H9 (cell line): Measurements from ENCODE around the gene DHX30. TPM values are rescaled to one million over a fixed set of nuclear protein-coding genes. Genes with fewer than 3 reads are reported as not detected.

Source experiments
- DNase-seq: peaks from one replicate; pipeline ENCODE4 v3.0.0-alpha.2; 2017
- H2AFZ ChIP-seq: one replicate; pipeline ENCODE4 v1.6.1; 2013; ENCODE audit warnings: mild to moderate bottlenecking, low read length, control low read depth, moderate library complexity
- H2AK5ac ChIP-seq: 2 replicates; pipeline ENCODE4 v1.6.1; 2013; ENCODE audit warnings: low read length, control low read depth, mixed read lengths; ENCODE audit not compliant: insufficient read length
- H2BK120ac ChIP-seq: one replicate; pipeline ENCODE4 v1.6.1; 2013; ENCODE audit warnings: low read depth, mild to moderate bottlenecking, low read length, control low read depth, inconsistent platforms; ENCODE audit not compliant: poor library complexity, severe bottlenecking
- H2BK12ac ChIP-seq: 2 replicates; pipeline ENCODE4 v1.6.1; 2013; ENCODE audit warnings: low read length, control low read depth, mixed read lengths, low read depth; ENCODE audit not compliant: insufficient read length
- H2BK15ac ChIP-seq: 2 replicates; pipeline ENCODE4 v1.6.1; 2013; ENCODE audit warnings: low read depth, low read length, control low read depth
- H2BK20ac ChIP-seq: one replicate; pipeline ENCODE4 v1.6.1; 2013; ENCODE audit warnings: low read depth, mild to moderate bottlenecking, low read length, control low read depth, inconsistent platforms; ENCODE audit not compliant: poor library complexity, severe bottlenecking
- H2BK5ac ChIP-seq: 2 replicates; pipeline ENCODE4 v1.6.1; 2013; ENCODE audit warnings: low read length, control low read depth, mixed read lengths; ENCODE audit not compliant: insufficient read length
- H3K14ac ChIP-seq: 2 replicates; pipeline ENCODE4 v1.6.1; 2013; ENCODE audit warnings: low read length, control low read depth; ENCODE audit not compliant: insufficient read depth
- H3K18ac ChIP-seq: 2 replicates; pipeline ENCODE4 v1.6.1; 2013; ENCODE audit warnings: low read depth, mild to moderate bottlenecking, mixed read lengths, low read length, control low read depth; ENCODE audit not compliant: insufficient read length
- H3K23ac ChIP-seq: 2 replicates; pipeline ENCODE4 v1.6.1; 2013; ENCODE audit warnings: low read length, control low read depth, mixed read lengths, low read depth; ENCODE audit not compliant: insufficient read length
- H3K23me2 ChIP-seq: 2 replicates; pipeline ENCODE4 v1.6.1; 2013; ENCODE audit warnings: low read depth, mild to moderate bottlenecking, mixed read lengths, low read length, control low read depth; ENCODE audit not compliant: insufficient read length, poor library complexity, severe bottlenecking
- H3K27ac ChIP-seq: 2 replicates; pipeline ENCODE4 v1.5.1; 2013; ENCODE audit warnings: low read length, control low read depth, mixed read lengths, low read depth; ENCODE audit not compliant: insufficient read length
- H3K27me3 ChIP-seq: 2 replicates; pipeline ENCODE4 v1.6.1; 2013; ENCODE audit warnings: low read length, control low read depth, inconsistent platforms; ENCODE audit not compliant: insufficient read depth
- H3K4ac ChIP-seq: 2 replicates; pipeline ENCODE4 v1.6.1; 2013; ENCODE audit warnings: low read depth, mild to moderate bottlenecking, control low read depth, inconsistent platforms, low read length, moderate library complexity
- H3K4me1 ChIP-seq: 2 replicates; pipeline ENCODE4 v1.6.1; 2013; ENCODE audit warnings: low read length, control low read depth, inconsistent platforms; ENCODE audit not compliant: insufficient read depth
- H3K4me2 ChIP-seq: 2 replicates; pipeline ENCODE4 v1.6.1; 2013; ENCODE audit warnings: low read length, control low read depth, mixed read lengths; ENCODE audit not compliant: insufficient read length, insufficient read depth
- H3K56ac ChIP-seq: 2 replicates; pipeline ENCODE4 v1.6.1; 2013; ENCODE audit warnings: low read depth, mild to moderate bottlenecking, mixed read lengths, low read length, control low read depth; ENCODE audit not compliant: insufficient read length
- H3K79me1 ChIP-seq: 2 replicates; pipeline ENCODE4 v1.6.1; 2013; ENCODE audit warnings: low read depth, mild to moderate bottlenecking, moderate library complexity, low read length, control low read depth, inconsistent platforms; ENCODE audit not compliant: insufficient read depth, poor library complexity, severe bottlenecking
- H3K79me2 ChIP-seq: 2 replicates; pipeline ENCODE4 v1.6.1; 2013; ENCODE audit warnings: low read length, control low read depth, inconsistent platforms; ENCODE audit not compliant: insufficient read depth
- H3K9ac ChIP-seq: 2 replicates; pipeline ENCODE4 v1.6.1; 2013; ENCODE audit warnings: low read length, control low read depth, mixed read lengths; ENCODE audit not compliant: insufficient read length; ENCODE audit errors: extremely low read depth
- H3K9me3 ChIP-seq: one replicate; pipeline ENCODE4 v1.6.1; 2013; ENCODE audit warnings: low read depth, low read length, inconsistent platforms; ENCODE audit not compliant: control insufficient read depth
- H3T11ph ChIP-seq: one replicate; pipeline ENCODE4 v1.6.1; 2013; ENCODE audit warnings: mild to moderate bottlenecking, low read length, control low read depth, inconsistent platforms
- H4K20me1 ChIP-seq: one replicate; pipeline ENCODE4 v1.6.1; 2013; ENCODE audit not compliant: control insufficient read depth, insufficient read length, insufficient read depth
- H4K5ac ChIP-seq: 2 replicates; pipeline ENCODE4 v1.6.1; 2013; ENCODE audit warnings: low read depth, mild to moderate bottlenecking, mixed read lengths, low read length, control low read depth; ENCODE audit not compliant: insufficient read length
- H4K8ac ChIP-seq: replicated peaks from 2 replicates; pipeline ENCODE4 v1.6.1; 2013; ENCODE audit warnings: low read length, control low read depth, mixed read lengths, low read depth; ENCODE audit not compliant: insufficient read length
- H4K91ac ChIP-seq: 2 replicates; pipeline ENCODE4 v1.6.1; 2013; ENCODE audit warnings: low read depth, mild to moderate bottlenecking, moderate library complexity, mixed read lengths, low read length, control low read depth; ENCODE audit not compliant: insufficient read length
- H3K27ac Mint-ChIP-seq, 3 experiments: 2 replicates in 2 of 3; 3 replicates in 1 of 3; pipeline ENCODE4 v1.8.0; 2020 to 2021; ENCODE audit warnings: mixed read lengths in 3 of 3, mild to moderate bottlenecking in 1 of 3, moderate library complexity in 1 of 3
- H3K27me3 Mint-ChIP-seq: 2 replicates; pipeline ENCODE4 v1.8.0; 2021; ENCODE audit warnings: low read depth, mild to moderate bottlenecking, moderate library complexity, mixed read lengths
- H3K36me3 Mint-ChIP-seq, 3 experiments: 2 replicates in 2 of 3; 3 replicates in 1 of 3; pipeline ENCODE4 v1.8.0; 2020 to 2021; ENCODE audit warnings: low read depth in 3 of 3, mixed read lengths in 3 of 3; ENCODE audit not compliant: insufficient read depth in 1 of 3
- H3K4me1 Mint-ChIP-seq, 2 experiments: 2 replicates each; pipeline ENCODE4 v1.8.0; 2020; ENCODE audit warnings: mixed read lengths in 2 of 2
- H3K4me3 Mint-ChIP-seq, 2 experiments: 2 replicates in 1 of 2; 3 replicates in 1 of 2; pipeline ENCODE4 v1.8.0; 2020 to 2021; ENCODE audit warnings: mild to moderate bottlenecking in 2 of 2, mixed read lengths in 2 of 2, moderate library complexity in 1 of 2
- H3K9me3 Mint-ChIP-seq, 2 experiments: 2 replicates in 1 of 2; 3 replicates in 1 of 2; pipeline ENCODE4 v1.8.0; 2020; ENCODE audit warnings: mild to moderate bottlenecking in 2 of 2, mixed read lengths in 2 of 2, moderate library complexity in 1 of 2
- WGBS: extraction: QIAGEN DNeasy Blood & Tissue Kit; methylation state at CpG from one replicate; pipeline ENCODE4 v1.1.7; 2013; ENCODE audit warnings: missing lambda C conversion rate, low lambda C conversion rate, mixed read lengths; ENCODE audit not compliant: insufficient read length; ENCODE audit errors: extremely low coverage; 5-methylcytosine and 5-hydroxymethylcytosine counted together
- total RNA-seq: library from RNA; stranded (reverse); gene quantifications from 2 replicates; pipeline ENCODE4 v1.2.1, GENCODE V29; 2021
- TF ChIP-seq, protein P1 (sequence below): fragments of 200-600 bp; sonication (generic); conservative IDR thresholded peaks from 3 replicates; pipeline ENCODE4 v1.8.0; 2021; ENCODE audit warnings: antibody characterized with exemption, mild to moderate bottlenecking

Gene DHX30
- total RNA-seq, 1 experiment from 2014 or later, result 107 TPM

DNA sequence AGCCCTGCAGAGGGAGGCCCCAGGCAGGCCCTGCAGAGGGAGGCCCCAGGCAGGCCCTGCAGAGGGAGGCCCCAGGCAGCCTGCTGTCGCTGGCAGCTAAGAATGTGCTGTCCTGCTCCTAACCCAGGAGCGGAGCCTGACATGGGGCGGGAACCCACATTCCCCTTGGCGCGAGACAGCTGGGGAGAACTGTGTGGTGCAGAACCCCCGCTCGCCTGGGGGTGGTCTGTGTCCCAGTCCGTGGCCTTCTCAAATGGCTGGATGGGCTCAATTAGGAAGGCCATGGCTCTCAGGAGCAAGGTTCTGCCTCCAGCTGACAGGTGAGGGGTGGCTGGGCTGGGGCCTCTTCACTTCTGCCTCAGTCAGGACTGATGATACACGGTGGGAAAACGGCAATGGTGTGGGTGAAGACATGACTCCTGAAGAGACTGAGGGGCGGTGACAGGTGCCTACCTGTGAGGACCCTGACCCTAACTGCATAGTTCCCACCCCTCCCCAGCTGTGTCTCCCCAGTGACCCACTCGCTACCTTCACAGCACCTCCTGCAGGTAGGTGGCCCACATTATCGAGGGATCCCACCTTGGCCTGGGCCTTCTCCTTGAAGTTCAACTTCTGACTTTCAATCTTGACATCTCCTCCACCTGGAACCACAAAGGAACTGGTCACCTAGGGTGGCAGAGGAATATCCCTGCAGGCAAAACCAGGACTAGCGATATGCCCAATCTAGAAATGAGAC is 52.0 kb downstream of the DHX30 start:
- Histone ChIP-seq H2AK5ac (no peak overlapping the region), H3K56ac (no peak overlapping the region), H3K4me1 (no peaks in the 10 kb centered on the region), H2BK20ac (no peak overlapping the region), H3K79me1 (no peaks in the 10 kb centered on the region), H4K8ac (no peak overlapping the region), H2BK5ac (no peak overlapping the region), H3T11ph (no peak overlapping the region), H3K79me2 (no peaks in the 10 kb centered on the region), H3K9ac (no peak overlapping the region), H3K4me2 (no peak overlapping the region), H2BK12ac (no peak overlapping the region), H3K27me3 (no peaks in the 10 kb centered on the region), H3K23ac (no peak overlapping the region), H3K18ac (no peak overlapping the region), H3K27ac (no peak overlapping the region), H2AFZ (no peak overlapping the region), H3K23me2 (no peaks in the 10 kb centered on the region), H3K4ac (no peak overlapping the region), H4K91ac (no peak overlapping the region), H2BK15ac (no peak overlapping the region), H2BK120ac (no peak overlapping the region), H4K20me1 (peaks cover 2% of the 10 kb centered on the region), H4K5ac (no peak overlapping the region), H3K14ac (no peak overlapping the region), H3K9me3 (no peaks in the 10 kb centered on the region)
- TF ChIP-seq, protein P1, sequence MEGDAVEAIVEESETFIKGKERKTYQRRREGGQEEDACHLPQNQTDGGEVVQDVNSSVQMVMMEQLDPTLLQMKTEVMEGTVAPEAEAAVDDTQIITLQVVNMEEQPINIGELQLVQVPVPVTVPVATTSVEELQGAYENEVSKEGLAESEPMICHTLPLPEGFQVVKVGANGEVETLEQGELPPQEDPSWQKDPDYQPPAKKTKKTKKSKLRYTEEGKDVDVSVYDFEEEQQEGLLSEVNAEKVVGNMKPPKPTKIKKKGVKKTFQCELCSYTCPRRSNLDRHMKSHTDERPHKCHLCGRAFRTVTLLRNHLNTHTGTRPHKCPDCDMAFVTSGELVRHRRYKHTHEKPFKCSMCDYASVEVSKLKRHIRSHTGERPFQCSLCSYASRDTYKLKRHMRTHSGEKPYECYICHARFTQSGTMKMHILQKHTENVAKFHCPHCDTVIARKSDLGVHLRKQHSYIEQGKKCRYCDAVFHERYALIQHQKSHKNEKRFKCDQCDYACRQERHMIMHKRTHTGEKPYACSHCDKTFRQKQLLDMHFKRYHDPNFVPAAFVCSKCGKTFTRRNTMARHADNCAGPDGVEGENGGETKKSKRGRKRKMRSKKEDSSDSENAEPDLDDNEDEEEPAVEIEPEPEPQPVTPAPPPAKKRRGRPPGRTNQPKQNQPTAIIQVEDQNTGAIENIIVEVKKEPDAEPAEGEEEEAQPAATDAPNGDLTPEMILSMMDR, result peak; percentile 20; the same call in 1 of the 3 replicates
- Mint-ChIP-seq H3K4me3 (no peak overlapping the region), H3K27ac (peak overlapping the region in 2 of 3 experiments; percentile 72 to 82; a peak in 1 of 7 replicates), H3K9me3 (no peaks in the 10 kb centered on the region), H3K36me3 (peaks cover 35 to 79% (median 64%) of the 10 kb centered on the region in 3 experiments), H3K27me3 (no peaks in the 10 kb centered on the region), H3K4me1 (0 out of 4 replicates have a peak, but pooled peaks cover 0 to 3% of the 10 kb centered on the region in 2 experiments)
- WGBS, result no CpG with 5 or more reads among the region's 14 CpGs
- DNase-seq, result no peak
